ENCODE measurements around the gene OSCAR.

Gene OSCAR

GRCh38 chr19:54094426-54095000 is 6.1 kb downstream of the OSCAR start:
- DNase-seq (ENCODE audit: low spot score) = no peak

DNA sequence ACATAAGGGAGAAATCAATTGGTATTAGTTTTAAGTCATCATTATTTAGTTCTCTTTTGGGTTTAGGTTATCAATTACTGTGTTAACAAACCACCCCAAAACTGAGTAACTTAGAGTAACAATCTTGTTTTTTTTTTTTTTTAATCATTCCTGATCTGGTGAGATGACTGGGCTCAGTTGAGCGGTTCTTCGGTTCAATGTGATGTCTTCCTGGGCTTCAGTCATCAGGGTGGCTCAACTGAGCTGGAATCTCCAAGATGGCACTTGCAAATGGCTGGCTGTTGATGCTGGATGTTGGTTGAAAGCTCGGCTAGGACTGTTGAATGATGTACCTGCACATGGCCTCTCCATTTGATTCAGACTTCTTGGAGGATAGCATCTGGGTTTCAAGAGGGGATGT is 16.2 kb downstream of the OSCAR start:
- no peak for DNase-seq (ENCODE audit: low spot score)

DNA sequence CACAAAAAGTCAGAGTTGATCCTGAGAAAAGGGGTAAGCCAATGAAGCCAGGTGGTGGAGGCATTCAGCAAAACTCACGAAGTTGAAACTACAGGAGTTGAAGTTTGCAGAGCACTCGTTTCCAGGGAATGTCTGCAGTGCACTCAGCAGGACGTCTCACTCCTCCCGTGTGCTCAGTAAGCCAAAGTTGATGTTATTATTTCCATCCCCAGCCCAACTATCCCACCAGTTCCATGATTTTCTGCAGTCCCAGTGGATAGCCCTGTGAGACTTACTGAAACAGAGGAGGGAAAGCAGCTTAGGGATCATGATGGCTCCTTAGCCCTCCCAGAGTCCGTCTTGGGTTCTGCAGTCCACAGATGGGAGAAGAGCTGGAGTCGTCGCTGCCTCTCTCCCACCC is 19.6 kb downstream of the OSCAR start, which contains the start of gene TARM1:
TSS of gene TARM1 (minus strand) at position 334 of the 400 bp plus-strand sequence. CDS start at position 309, 25 bp downstream.
- no peak for DNase-seq (ENCODE audit: low spot score)

DNA sequence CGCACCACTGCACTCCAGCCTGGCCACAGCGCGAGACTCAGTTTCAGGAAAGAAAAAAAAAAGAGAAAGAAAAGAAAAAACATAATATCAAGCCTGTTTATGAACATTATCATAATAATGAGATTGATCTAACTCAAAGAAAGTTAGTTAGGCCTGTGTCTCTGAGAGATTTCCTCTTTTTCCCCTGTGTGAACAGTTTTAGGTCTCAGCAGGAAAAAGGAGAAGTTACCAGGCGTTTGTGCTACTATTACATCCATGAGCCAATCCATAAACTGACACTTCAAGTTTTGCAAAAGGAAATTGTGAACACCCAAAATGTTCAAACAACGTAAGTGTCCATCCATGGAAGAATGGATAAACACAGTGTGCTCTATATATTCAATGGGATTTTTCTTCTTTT is 23.3 kb downstream of the OSCAR start:
- DNase-seq (ENCODE audit: low spot score) = no peak

DNA sequence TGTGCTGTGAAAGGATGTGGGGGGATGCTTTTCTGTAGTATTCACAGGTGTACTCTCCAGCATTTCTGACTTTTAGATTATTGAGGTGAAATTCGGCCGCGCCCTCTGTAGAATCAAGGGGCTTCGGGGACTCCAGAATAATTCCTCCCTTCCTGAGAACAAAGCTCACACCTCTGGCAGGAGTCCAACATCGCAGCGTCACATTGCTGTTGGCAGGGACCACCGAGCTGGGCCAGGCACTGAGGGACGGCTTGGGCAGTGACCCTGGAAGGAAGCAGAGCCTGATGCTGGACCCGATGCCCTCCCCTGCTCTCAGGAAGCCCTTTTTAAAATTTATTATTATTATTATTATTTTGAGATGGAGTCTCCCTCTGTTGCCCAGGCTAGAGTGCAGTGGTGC is 25.8 kb downstream of the OSCAR start:
- no peak for DNase-seq (ENCODE audit: low spot score)

DNA sequence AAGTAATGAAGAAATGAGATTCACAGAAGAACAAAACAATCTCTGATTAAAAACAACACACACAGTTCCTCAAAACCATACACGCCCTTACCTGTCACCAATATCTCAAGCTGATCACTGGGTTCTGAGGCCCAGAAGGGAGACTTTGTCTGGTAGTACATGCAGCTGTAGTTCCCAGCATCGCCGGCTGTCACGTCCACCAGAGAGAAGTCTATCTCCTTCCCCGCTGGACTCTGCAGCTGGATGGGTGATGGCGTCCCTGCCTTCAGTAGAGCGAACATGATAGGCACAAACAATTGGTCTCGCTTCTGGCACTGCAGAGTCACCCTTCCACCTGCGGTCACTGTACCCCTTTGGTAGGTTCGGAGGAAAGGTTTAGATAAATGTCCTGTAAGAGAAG is 26.8 kb downstream of the OSCAR start:
- no peak for DNase-seq (ENCODE audit: low spot score)

DNA sequence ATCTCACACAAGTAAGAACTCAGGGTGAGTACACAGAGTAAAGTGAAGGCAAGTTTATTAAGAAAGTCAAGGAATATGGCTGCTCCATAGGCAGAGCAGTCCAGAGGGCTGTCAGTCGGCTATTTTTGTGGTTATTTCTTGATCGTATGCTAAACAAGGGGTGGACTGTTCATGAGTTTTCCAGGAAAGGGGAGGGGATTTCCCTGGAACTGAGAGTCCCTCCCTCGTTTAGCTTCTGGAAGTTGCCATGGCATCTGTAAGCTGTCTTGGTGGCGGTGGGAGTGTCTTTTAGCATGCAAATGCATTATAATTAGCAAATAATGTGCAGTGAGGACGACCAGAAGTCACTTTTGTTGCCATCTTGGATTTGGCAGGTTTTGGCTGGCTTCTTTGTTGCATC is 31.1 kb downstream of the OSCAR start:
- DNase-seq (ENCODE audit: low spot score) = no peak

- no peak for DNase-seq (ENCODE audit: low spot score)
Measured at GRCh38 chr19:54063350-54064116, 37.1 kb downstream of the OSCAR start, which contains the start of gene VSTM1. Gene VSTM1, minus strand, starts transcription at chr19:54063897. Its CDS starts 120 bp downstream, at chr19:54063777.

DNA sequence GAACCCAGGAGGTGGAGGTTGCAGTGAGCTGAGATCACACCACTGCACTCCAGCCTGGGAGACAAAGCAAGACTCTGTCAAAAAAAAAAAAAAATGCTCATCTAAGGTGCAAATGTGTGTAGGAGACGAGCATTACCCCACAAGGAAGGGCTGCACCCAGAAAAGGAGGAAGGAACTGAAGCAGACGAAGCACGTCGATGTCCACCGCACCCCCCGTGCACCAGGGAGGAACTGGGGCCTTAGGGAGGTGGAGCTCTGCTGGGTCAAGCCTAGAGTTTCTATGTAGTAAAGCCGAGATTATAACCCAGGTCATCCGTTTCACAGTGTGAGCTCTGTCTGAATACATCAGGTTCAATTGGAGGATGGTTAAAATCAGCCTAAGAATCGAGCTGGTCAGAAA is 38.0 kb downstream of the OSCAR start:
- DNase-seq (ENCODE audit: low spot score) = no peak

DNA sequence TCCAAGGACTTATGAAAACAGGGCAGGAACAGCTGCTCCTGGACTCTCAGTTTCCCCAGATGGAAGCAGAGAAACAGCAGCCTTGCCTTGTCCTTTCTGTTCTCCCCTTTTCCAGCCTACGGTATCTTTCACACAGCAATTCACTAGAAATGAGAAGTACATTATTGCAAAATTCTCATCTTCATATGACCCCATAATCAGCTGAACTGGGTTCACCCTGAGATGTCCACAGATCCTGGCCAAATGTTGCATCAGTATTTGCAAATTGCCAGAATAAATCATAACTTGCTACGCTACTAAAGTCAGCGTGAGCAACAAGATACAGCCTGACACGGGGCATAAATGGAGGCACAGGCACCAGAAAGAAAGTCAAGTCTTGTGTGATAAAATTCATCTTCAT is 53.0 kb downstream of the OSCAR start:
- no peak for DNase-seq (ENCODE audit: low spot score)

DNA sequence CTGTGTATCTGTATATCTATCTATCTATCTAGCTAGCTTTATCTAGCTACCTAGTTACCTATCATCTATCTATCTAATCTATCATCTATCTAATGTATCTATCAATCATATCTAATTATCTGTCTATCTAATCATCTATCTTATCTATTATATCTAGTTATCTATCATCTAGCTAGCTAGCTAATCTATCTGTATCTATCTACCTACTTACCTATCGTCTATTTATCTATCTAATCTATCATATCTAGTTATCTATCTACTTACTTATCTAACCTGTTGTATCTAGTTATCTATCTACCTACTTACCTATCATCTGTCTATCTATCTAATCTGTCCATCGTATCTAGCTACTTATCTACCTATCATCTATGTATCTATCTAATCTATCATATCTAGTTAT is 54.8 kb downstream of the OSCAR start:
- DNase-seq (ENCODE audit: low spot score) = no peak

All from GM03348 (cell line).